ENCODE data around the gene HLCS. TPM values are rescaled to one million over a fixed set of nuclear protein-coding genes. Genes with fewer than 3 reads are reported as not detected.

The HLCS gene
- total and polyA plus RNA-seq, 2 of the 4 experiments (the other 2 are of a cell fraction) = 10.6 to 21.0 TPM

DNA sequence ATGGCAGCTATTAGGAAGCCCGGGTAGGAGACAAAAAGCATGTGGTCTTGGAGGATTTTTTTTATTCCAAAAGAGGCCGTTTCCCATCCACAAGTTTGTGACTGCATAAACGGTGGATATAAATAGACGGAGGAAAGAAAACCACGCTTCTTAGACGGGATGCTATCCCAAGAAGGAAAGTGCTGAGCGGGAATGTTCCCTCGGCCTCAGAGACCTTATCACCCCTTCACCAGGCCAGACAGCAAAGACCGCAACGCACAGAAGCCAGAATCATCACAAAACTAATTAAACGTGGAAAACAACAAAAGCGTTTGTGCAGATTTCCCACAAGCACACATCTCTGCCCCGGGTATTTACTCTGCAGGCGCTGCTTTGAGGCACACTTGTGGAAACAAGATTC is 43.2 kb downstream of the HLCS start:
- no peak for DNase-seq

More for the DNA sequence above, 43.2 kb downstream of the HLCS start:
- POLR2A ChIA-PET (ENCODE audit: unreplicated experiment) = no interaction called here
- TF ChIP-seq RFX5 (IDR thresholded peaks at IDR 0.05; ENCODE audit: low read depth, low read length) (no peak), POLR2A (IDR thresholded peaks at IDR 0.05; ENCODE audit: low read depth, low read length) (no peak), MXI1 (IDR thresholded peaks at IDR 0.05; ENCODE audit: borderline replicate concordance, low read depth, low read length) (no peak), CHD1 (IDR thresholded peaks at IDR 0.05; ENCODE audit: low read depth, low read length) (no peak), RAD21 (IDR thresholded peaks at IDR 0.05; ENCODE audit: low read length) (no peak), MAFK (IDR thresholded peaks at IDR 0.05; ENCODE audit: low read depth, low read length) (no peak), CEBPB (IDR thresholded peaks at IDR 0.05; ENCODE audit: low read depth, low read length) (no peak), MAZ (IDR thresholded peaks at IDR 0.05; ENCODE audit: borderline replicate concordance, low read depth, low read length) (no peak), SMC3 (IDR thresholded peaks at IDR 0.05; ENCODE audit: low read depth, low read length) (no peak), NFE2L2 (IDR thresholded peaks at IDR 0.05; ENCODE audit: low read depth, low read length) (no peak), FOS (IDR thresholded peaks at IDR 0.05; ENCODE audit: low read depth, low read length) (no peak), BHLHE40 (IDR thresholded peaks at IDR 0.05; ENCODE audit: low read depth, low read length) (no peak), RCOR1 (IDR thresholded peaks at IDR 0.05; ENCODE audit: insufficient replicate concordance, low read length) (no peak)
- TF ChIP-seq, protein P1, sequence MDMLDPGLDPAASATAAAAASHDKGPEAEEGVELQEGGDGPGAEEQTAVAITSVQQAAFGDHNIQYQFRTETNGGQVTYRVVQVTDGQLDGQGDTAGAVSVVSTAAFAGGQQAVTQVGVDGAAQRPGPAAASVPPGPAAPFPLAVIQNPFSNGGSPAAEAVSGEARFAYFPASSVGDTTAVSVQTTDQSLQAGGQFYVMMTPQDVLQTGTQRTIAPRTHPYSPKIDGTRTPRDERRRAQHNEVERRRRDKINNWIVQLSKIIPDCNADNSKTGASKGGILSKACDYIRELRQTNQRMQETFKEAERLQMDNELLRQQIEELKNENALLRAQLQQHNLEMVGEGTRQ (IDR thresholded peaks at IDR 0.05; ENCODE audit: low read depth, low read length) = no peak
- TF ChIP-seq, protein P2, sequence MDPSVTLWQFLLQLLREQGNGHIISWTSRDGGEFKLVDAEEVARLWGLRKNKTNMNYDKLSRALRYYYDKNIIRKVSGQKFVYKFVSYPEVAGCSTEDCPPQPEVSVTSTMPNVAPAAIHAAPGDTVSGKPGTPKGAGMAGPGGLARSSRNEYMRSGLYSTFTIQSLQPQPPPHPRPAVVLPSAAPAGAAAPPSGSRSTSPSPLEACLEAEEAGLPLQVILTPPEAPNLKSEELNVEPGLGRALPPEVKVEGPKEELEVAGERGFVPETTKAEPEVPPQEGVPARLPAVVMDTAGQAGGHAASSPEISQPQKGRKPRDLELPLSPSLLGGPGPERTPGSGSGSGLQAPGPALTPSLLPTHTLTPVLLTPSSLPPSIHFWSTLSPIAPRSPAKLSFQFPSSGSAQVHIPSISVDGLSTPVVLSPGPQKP (IDR thresholded peaks at IDR 0.05; ENCODE audit: borderline replicate concordance, low read depth, low read length) = no peak
- H3K14ac ChIP-seq (replicated peaks; ENCODE audit: low read depth, low read length) = no peak overlapping the region
- intact Hi-C loops (cut with micrococcal nuclease) (no loop called here), in situ Hi-C loops (cut with MboI; ENCODE audit: low sequenced_read_pairs) (no loop called here), dilution Hi-C loops (cut with HindIII; ENCODE audit: low sequenced_read_pairs, unreplicated experiment) (no loop called here)
- WGBS, 2 experiments (ENCODE audit: extremely low coverage in 2 of 2, insufficient read length in 1 of 2) = 74% methylated on average over 6 of the region's 14 CpGs; no CpG with 5 or more reads in 1 of the 2 experiments
- H3K4me3 ChIP-seq (ENCODE audit: insufficient read depth, low read depth, low read length) = no peak overlapping the region
- no peak overlapping the region for H3K23ac ChIP-seq (ENCODE audit: low read depth, low read length)
- H3K4me2 ChIP-seq (ENCODE audit: low read depth, low read length) = no peak overlapping the region
- no TSS peak for BruUV-seq (replicated peaks)
- no peak overlapping the region for H3K4ac ChIP-seq (ENCODE audit: low read depth, low read length)
- H3K4me1 ChIP-seq (ENCODE audit: control insufficient read depth, insufficient read depth, low read length) = peaks cover 11% of the 10 kb centered on the region
- peaks cover 3% of the 10 kb centered on the region; the same call in 1 of the 2 replicates for H4K20me1 ChIP-seq (ENCODE audit: insufficient read depth, low read length)
- H3K18ac ChIP-seq (ENCODE audit: low read depth, low read length) = no peak overlapping the region
- H3K27ac ChIP-seq (ENCODE audit: insufficient read depth, low read length) = no peak overlapping the region
- no peak overlapping the region for H4K91ac ChIP-seq (ENCODE audit: insufficient read depth, low read depth, low read length)
- H3K27me3 ChIP-seq (ENCODE audit: control insufficient read depth, insufficient read depth, low read length) = no peaks in the 10 kb centered on the region
- H3K9me3 ChIP-seq (ENCODE audit: control insufficient read depth, insufficient read depth, low read length) = no peaks in the 10 kb centered on the region
- no peak for ATAC-seq (ENCODE audit: low read depth)
- no peaks in the 10 kb centered on the region for H3K36me3 ChIP-seq (ENCODE audit: control insufficient read depth, insufficient read depth, low read length)
- no peak overlapping the region for H2AFZ ChIP-seq (replicated peaks; ENCODE audit: low read length, poor library complexity)
- no peak overlapping the region for H3K56ac ChIP-seq (ENCODE audit: extremely low read depth, insufficient read depth, low read length)
- peak overlapping the region; percentile 21; the same call in 1 of the 2 replicates for H2BK120ac ChIP-seq (ENCODE audit: low read depth, low read length)
- H4K5ac ChIP-seq (ENCODE audit: low read depth, low read length) = no peak overlapping the region
- H2BK20ac ChIP-seq (ENCODE audit: low read depth, low read length) = no peak overlapping the region
- H3K9me1 ChIP-seq (ENCODE audit: insufficient read depth, low read length) = no peaks in the 10 kb centered on the region
- H2BK5ac ChIP-seq (ENCODE audit: low read depth, low read length, poor library complexity, severe bottlenecking) = no peak overlapping the region
- H2AK5ac ChIP-seq (ENCODE audit: low read depth, low read length) = no peak overlapping the region
- H4K8ac ChIP-seq (ENCODE audit: low read depth in 2 of 2, low read length in 2 of 2) = no peak overlapping the region
- peaks cover 6 to 28% of the 10 kb centered on the region in 2 experiments; a peak in 3 of 4 replicates for H3K79me1 ChIP-seq (ENCODE audit: low read depth in 1 of 2, low read length in 2 of 2)
- CTCF ChIA-PET = no interaction called here
- H3K9ac ChIP-seq (ENCODE audit: low read depth, low read length) = no peak overlapping the region
- H2AK9ac ChIP-seq (replicated peaks; ENCODE audit: low read depth, low read length, poor library complexity) = no peak overlapping the region
- no peak overlapping the region for H2BK15ac ChIP-seq (ENCODE audit: low read depth, low read length)

Measured in IMR-90 (cell line).